Suprapubic skin (tissue), 4 donors: Measurements from ENCODE around the gene AXL. TPM values are rescaled to one million over a fixed set of nuclear protein-coding genes. Genes with fewer than 3 reads are reported as not detected.
A peak's percentile ranks its signal among the peaks of the same experiment; 100 is the strongest.
"Not testable (repeated sequence)": the region's sequence is repeated elsewhere in the genome, so short reads cannot be mapped to it uniquely, and the experiment has no call there.

Experiments used
- DNase-seq, 2 donors: peaks; one replicate each; pipeline ENCODE4 v3.0.0-alpha.2; 2019; ENCODE audit warnings: low spot score in 2 of 2
- H3K27ac ChIP-seq: fragments of 200-600 bp; sonication (generic); one replicate; pipeline ENCODE4 v1.5.1; 2019
- H3K27me3 ChIP-seq: fragments of 200-600 bp; sonication (generic); one replicate; pipeline ENCODE4 v1.5.1; 2019
- H3K36me3 ChIP-seq: fragments of 200-600 bp; sonication (generic); one replicate; pipeline ENCODE4 v1.5.1; 2019
- H3K4me1 ChIP-seq: fragments of 200-600 bp; sonication (generic); one replicate; pipeline ENCODE4 v1.5.1; 2019
- H3K4me3 ChIP-seq: fragments of 200-600 bp; sonication (generic); one replicate; pipeline ENCODE4 v1.5.1; 2019; ENCODE audit warnings: mild to moderate bottlenecking
- H3K9me3 ChIP-seq: fragments of 200-600 bp; sonication (generic); one replicate; pipeline ENCODE4 v1.5.1; 2019
- EP300 ChIP-seq: sonication (generic); formaldehyde crosslinking; IDR thresholded peaks from one replicate; pipeline ENCODE4 v1.6.1; 2017; ENCODE audit warnings: antibody characterized with exemption
- POLR2A ChIP-seq, 2 donors: fragments of 450-650 bp; IDR thresholded peaks; one replicate each; pipeline ENCODE4 v1.6.1; 2017; ENCODE audit warnings: antibody characterized with exemption in 2 of 2, mild to moderate bottlenecking in 2 of 2, moderate library complexity in 2 of 2
- POLR2AphosphoS5 ChIP-seq, 3 donors: sonication (generic); formaldehyde crosslinking; IDR thresholded peaks; one replicate each; pipeline ENCODE4 v1.6.1; 2017; ENCODE audit warnings: antibody characterized with exemption in 3 of 3
- WGBS: methylation state at CpG from one replicate; pipeline ENCODE4 v1.1.5; 2018; 5-methylcytosine and 5-hydroxymethylcytosine counted together
- total RNA-seq, 4 donors: library from RNA; depleted of rRNA; stranded (reverse); fragments of >200 nt; gene quantifications; one replicate each; pipeline ENCODE4 v1.1.0, GENCODE V29; 2016
- TF ChIP-seq, protein P1 (sequence below), 2 donors: fragments of 200-600 bp in 1 of 2; fragments of 450-650 bp in 1 of 2; sonication (generic) in 1 of 2; IDR thresholded peaks; one replicate each; pipeline ENCODE4 v1.5.1; 2016 to 2019; ENCODE audit warnings: antibody characterized with exemption in 2 of 2, mild to moderate bottlenecking in 1 of 2, moderate library complexity in 1 of 2

The AXL gene
- total RNA-seq, 4 donors from 2014 or later: 18.2 to 35.8 (median 28.3) TPM

DNA sequence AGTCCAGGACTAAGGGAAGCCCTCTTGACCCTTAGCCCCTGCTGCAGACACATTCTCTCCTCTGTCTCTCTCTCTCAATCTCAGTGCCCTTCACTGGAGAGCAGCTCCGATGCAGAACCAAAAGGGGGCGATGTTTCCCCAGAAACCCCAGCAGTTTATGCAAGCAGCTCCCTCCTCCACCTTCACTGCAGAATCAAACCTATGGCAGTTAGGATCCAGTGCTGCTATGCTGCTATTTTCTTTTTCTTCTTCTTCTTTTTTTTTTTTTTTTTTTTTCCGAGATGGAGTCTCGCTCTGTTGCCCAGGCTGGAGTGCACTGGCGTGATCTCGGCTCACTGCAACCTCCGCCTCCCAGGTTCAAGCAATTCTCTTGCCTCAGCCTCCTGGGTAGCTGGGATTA is 14.7 kb upstream of the AXL start:
- not testable (repeated sequence) for H3K4me3 ChIP-seq, H3K9me3 ChIP-seq, H3K27ac ChIP-seq, H3K36me3 ChIP-seq, H3K27me3 ChIP-seq, H3K4me1 ChIP-seq
- 36% methylated on average over 7 of the region's 7 CpGs for WGBS
- TF ChIP-seq, protein P1, sequence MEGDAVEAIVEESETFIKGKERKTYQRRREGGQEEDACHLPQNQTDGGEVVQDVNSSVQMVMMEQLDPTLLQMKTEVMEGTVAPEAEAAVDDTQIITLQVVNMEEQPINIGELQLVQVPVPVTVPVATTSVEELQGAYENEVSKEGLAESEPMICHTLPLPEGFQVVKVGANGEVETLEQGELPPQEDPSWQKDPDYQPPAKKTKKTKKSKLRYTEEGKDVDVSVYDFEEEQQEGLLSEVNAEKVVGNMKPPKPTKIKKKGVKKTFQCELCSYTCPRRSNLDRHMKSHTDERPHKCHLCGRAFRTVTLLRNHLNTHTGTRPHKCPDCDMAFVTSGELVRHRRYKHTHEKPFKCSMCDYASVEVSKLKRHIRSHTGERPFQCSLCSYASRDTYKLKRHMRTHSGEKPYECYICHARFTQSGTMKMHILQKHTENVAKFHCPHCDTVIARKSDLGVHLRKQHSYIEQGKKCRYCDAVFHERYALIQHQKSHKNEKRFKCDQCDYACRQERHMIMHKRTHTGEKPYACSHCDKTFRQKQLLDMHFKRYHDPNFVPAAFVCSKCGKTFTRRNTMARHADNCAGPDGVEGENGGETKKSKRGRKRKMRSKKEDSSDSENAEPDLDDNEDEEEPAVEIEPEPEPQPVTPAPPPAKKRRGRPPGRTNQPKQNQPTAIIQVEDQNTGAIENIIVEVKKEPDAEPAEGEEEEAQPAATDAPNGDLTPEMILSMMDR (IDR thresholded peaks at IDR 0.05): peak; percentile 84 to 93
- DNase-seq: peak; percentile 86 to 91

DNA sequence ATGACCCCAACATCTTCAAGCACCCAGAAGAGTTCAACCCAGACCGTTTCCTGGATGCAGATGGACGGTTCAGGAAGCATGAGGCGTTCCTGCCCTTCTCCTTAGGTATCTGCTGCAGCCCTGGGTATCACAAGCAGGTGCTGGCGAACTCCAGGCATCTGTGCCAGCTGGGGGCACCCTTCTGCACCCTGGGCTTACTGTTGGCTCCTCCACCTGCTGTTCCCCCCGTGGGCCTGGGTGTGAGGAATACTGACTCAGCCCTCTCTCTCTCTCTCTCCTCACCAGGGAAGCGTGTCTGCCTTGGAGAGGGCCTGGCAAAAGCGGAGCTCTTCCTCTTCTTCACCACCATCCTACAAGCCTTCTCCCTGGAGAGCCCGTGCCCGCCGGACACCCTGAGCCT is 13.0 kb upstream of the AXL start:
- DNase-seq: no peak
- Histone ChIP-seq H3K9me3 (no peaks in the 10 kb centered on the region), H3K27me3 (no peaks in the 10 kb centered on the region), H3K4me1 (peaks cover 6% of the 10 kb centered on the region), H3K4me3 (no peak overlapping the region), H3K27ac (no peak overlapping the region), H3K36me3 (no peaks in the 10 kb centered on the region)
- TF ChIP-seq POLR2AphosphoS5 (IDR thresholded peaks at IDR 0.05) (no peak), EP300 (no peak), POLR2A (IDR thresholded peaks at IDR 0.05) (no peak)
- TF ChIP-seq, protein P1 (IDR thresholded peaks at IDR 0.05): no peak
- WGBS: 78% methylated on average over 9 of the region's 10 CpGs

DNA sequence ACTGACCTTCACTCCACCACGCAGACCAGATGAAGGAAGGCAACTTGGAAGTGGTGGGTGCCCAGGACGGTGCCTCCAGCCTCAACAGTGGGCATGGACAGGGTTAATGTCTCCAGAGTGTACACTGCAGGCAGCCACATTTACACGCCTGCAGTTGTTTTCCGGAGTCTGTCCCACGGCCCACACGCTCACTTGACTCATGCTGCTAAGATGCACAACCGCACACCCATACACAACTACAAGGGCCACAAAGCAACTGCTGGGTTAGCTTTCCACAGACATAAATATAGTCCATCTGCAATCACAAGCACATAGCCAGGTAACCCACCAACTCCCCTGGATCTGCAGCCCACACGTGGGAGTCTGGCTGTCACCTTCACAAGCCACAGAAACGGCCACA is 12.6 kb upstream of the AXL start:
- no peak for DNase-seq
- H3K36me3 ChIP-seq: no peaks in the 10 kb centered on the region
- no peak overlapping the region for H3K4me3 ChIP-seq
- H3K27ac ChIP-seq: no peak overlapping the region
- TF ChIP-seq POLR2A (IDR thresholded peaks at IDR 0.05) (no peak), EP300 (no peak), POLR2AphosphoS5 (IDR thresholded peaks at IDR 0.05) (no peak)
- TF ChIP-seq, protein P1 (IDR thresholded peaks at IDR 0.05): no peak
- no peaks in the 10 kb centered on the region for H3K27me3 ChIP-seq
- peaks cover 6% of the 10 kb centered on the region for H3K4me1 ChIP-seq
- WGBS: 58% methylated on average over 8 of the region's 9 CpGs
- H3K9me3 ChIP-seq: no peaks in the 10 kb centered on the region

DNA sequence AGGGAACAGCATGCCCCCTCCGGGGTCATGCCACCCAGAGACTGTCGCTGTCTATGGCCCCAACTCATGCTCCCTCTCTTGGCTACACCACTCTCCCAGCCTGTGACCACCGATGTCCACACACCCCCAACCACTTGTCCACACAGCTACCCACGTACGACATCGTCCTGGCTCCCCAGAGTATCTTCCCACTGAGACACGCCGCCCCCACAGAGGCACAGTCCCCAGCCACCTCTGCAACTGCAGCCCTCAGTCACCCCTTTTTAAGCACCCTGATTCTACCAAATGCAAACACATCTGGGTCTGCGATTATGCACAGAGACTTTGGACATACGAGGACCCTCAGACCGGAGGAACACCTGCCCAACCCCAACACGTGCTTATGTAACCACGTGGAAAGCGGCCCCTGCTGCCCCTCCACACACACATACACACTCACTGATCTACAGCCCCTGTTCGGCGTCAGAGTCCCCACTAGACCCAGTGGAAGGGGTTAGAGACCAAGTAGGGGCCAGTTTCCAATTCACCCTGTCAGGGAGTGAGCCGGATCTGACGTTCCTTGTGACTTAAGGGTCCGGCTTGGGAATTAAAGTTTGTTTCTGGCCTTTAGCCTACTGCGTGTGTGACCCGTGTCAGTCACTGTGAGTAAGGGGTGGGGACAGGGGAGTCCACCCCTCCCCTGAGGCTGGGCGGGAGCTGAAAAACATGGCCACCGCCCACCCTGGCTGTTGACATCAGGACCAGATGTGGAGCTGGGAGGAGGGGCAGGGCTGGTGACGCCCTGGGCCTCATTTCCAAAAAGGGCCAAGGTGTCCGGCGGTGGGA is 11.9 kb upstream of the AXL start:
- Histone ChIP-seq H3K9me3 (no peaks in the 10 kb centered on the region), H3K27me3 (no peaks in the 10 kb centered on the region), H3K4me1 (peaks cover 6% of the 10 kb centered on the region), H3K36me3 (no peaks in the 10 kb centered on the region), H3K4me3 (peak overlapping the region; percentile 8), H3K27ac (peak overlapping the region; percentile 49)
- peak; percentile 95 for DNase-seq
- no peak for TF ChIP-seq EP300
- TF ChIP-seq POLR2A (IDR thresholded peaks at IDR 0.05): no peak
- TF ChIP-seq POLR2AphosphoS5 (IDR thresholded peaks at IDR 0.05): peak in 1 of 3 donors; percentile 65
- WGBS: 52% methylated on average over 26 of the region's 26 CpGs

DNA sequence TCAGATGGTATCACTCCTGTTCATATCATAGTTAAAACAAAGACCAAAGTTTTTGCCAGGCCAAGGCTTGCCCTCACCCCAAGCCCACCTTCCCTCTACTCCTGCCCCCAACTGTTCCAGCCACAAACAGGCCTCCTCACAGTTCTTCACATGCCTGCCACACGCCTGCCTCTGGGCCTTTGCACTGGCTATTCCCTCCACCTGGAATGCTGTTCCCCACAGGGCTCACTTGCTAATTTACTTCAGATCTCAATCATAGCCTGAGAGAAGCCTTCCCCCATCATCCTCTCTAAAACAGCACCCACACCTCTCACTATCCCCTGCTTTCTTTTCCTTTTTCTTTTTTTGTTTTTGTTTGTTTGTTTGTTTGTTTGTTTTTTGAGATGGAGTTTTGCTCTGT is 4.9 kb upstream of the AXL start:
- no peak for DNase-seq
- Histone ChIP-seq H3K27ac (no peak overlapping the region), H3K27me3 (no peaks in the 10 kb centered on the region), H3K36me3 (no peaks in the 10 kb centered on the region), H3K4me3 (no peak overlapping the region), H3K9me3 (no peaks in the 10 kb centered on the region), H3K4me1 (peaks cover 27% of the 10 kb centered on the region)
- 88% methylated on average over 1 of the region's 1 CpG for WGBS
- TF ChIP-seq POLR2AphosphoS5 (IDR thresholded peaks at IDR 0.05) (no peak), EP300 (no peak), POLR2A (IDR thresholded peaks at IDR 0.05) (no peak)
- TF ChIP-seq, protein P1 (IDR thresholded peaks at IDR 0.05): no peak
